HG02840 (cell line): ENCODE data around the gene ALDH1A2.
"Not testable (repeated sequence)": the region's sequence is repeated elsewhere in the genome, so short reads cannot be mapped to it uniquely, and the experiment has no call there.

ENCODE experiments used
- ATAC-seq: cut with Tn5 transposase; IDR thresholded peaks from one replicate; pipeline ENCODE4 v1.9.1; 2021; ENCODE audit warnings: mild to moderate bottlenecking, moderate library complexity, moderate number of reproducible peaks; ENCODE audit not compliant: unreplicated experiment, low FRiP score

The ALDH1A2 gene

GRCh38 chr15:58065445-58066041 lies at the start of gene ALDH1A2:
TSS of gene ALDH1A2 (minus strand) at chr15:58065711. CDS start at chr15:58065650, 61 bp downstream.
- no peak for ATAC-seq

GRCh38 chr15:58114812-58115211 lies 49.3 kb upstream of the ALDH1A2 start:
- no peak for ATAC-seq

- no peak for ATAC-seq
Measured at GRCh38 chr15:58114388-58114787, 48.9 kb upstream of the ALDH1A2 start.

- ATAC-seq, result not testable (repeated sequence)
Measured at GRCh38 chr15:58113358-58113757, 47.8 kb upstream of the ALDH1A2 start.

- no peak for ATAC-seq
Measured at GRCh38 chr15:58111718-58112104, 46.2 kb upstream of the ALDH1A2 start.

GRCh38 chr15:58110999-58111717 lies 45.6 kb upstream of the ALDH1A2 start:
- ATAC-seq, result no peak

GRCh38 chr15:58109419-58109818 lies 43.9 kb upstream of the ALDH1A2 start:
- ATAC-seq, result no peak

- ATAC-seq, result no peak
Measured at GRCh38 chr15:58108117-58108516, 42.6 kb upstream of the ALDH1A2 start.

- no peak for ATAC-seq
Measured at GRCh38 chr15:58103482-58103881, 38.0 kb upstream of the ALDH1A2 start.

- no peak for ATAC-seq
Measured at GRCh38 chr15:58096529-58097084, 31.1 kb upstream of the ALDH1A2 start.

GRCh38 chr15:58095415-58095814 lies 29.9 kb upstream of the ALDH1A2 start:
- no peak for ATAC-seq

GRCh38 chr15:58087871-58088270 lies 22.4 kb upstream of the ALDH1A2 start:
- no peak for ATAC-seq

GRCh38 chr15:58086491-58086890 lies 21.0 kb upstream of the ALDH1A2 start:
- no peak for ATAC-seq

- ATAC-seq, result no peak
Measured at GRCh38 chr15:58083526-58083925, 18.0 kb upstream of the ALDH1A2 start.

GRCh38 chr15:58081891-58082290 lies 16.4 kb upstream of the ALDH1A2 start:
- no peak for ATAC-seq

- no peak for ATAC-seq
Measured at GRCh38 chr15:58081456-58081855, 15.9 kb upstream of the ALDH1A2 start.

- not testable (repeated sequence) for ATAC-seq
Measured at GRCh38 chr15:58080959-58081358, 15.4 kb upstream of the ALDH1A2 start.

- ATAC-seq, result no peak
Measured at GRCh38 chr15:58080398-58080797, 14.9 kb upstream of the ALDH1A2 start.

GRCh38 chr15:58078591-58078990 lies 13.1 kb upstream of the ALDH1A2 start:
- no peak for ATAC-seq

- no peak for ATAC-seq
Measured at GRCh38 chr15:58077427-58077826, 11.9 kb upstream of the ALDH1A2 start.

GRCh38 chr15:58074452-58074851 lies 8.9 kb upstream of the ALDH1A2 start:
- ATAC-seq, result no peak
